KMS-11 (cell line): ENCODE results near the gene CAMTA1.
A peak's percentile ranks its signal among the peaks of the same experiment; 100 is the strongest.

Experiments
- H2AFZ ChIP-seq: fragments of 200-600 bp; sonication (generic); 2 replicates; pipeline ENCODE4 v1.6.1; 2016; ENCODE audit warnings: antibody characterized with exemption, mixed run types, low read depth
- H3K27ac ChIP-seq: fragments of 200-600 bp; sonication (generic); 2 replicates; pipeline ENCODE4 v1.6.1; 2016; ENCODE audit warnings: mild to moderate bottlenecking, mixed run types
- H3K27me3 ChIP-seq: fragments of 200-600 bp; sonication (generic); 2 replicates; pipeline ENCODE4 v1.6.1; 2017; ENCODE audit warnings: mild to moderate bottlenecking, low read depth, mixed run types, moderate library complexity; ENCODE audit not compliant: insufficient read depth
- H3K36me3 ChIP-seq: fragments of 200-600 bp; sonication (generic); 2 replicates; pipeline ENCODE4 v1.6.1; 2017; ENCODE audit warnings: mild to moderate bottlenecking, mixed run types; ENCODE audit not compliant: insufficient read depth
- H3K4me1 ChIP-seq: fragments of 200-600 bp; sonication (generic); 2 replicates; pipeline ENCODE4 v1.6.1; 2016; ENCODE audit warnings: mild to moderate bottlenecking, low read depth, mixed run types; ENCODE audit not compliant: poor library complexity, severe bottlenecking
- H3K4me2 ChIP-seq: fragments of 200-600 bp; sonication (generic); 2 replicates; pipeline ENCODE4 v1.7.0; 2016; ENCODE audit warnings: mild to moderate bottlenecking, mixed run types
- H3K4me3 ChIP-seq: fragments of 200-600 bp; sonication (generic); IDR thresholded peaks from 2 replicates; pipeline ENCODE4 v1.6.1; 2017; ENCODE audit warnings: low read depth, low read length, mixed read lengths; ENCODE audit not compliant: insufficient read depth
- H3K79me2 ChIP-seq: fragments of 200-600 bp; sonication (generic); 2 replicates; pipeline ENCODE4 v1.6.1; 2016; ENCODE audit warnings: low read depth, mixed run types; ENCODE audit not compliant: insufficient read depth
- H3K9ac ChIP-seq: fragments of 200-600 bp; sonication (generic); 2 replicates; pipeline ENCODE4 v1.6.1; 2016; ENCODE audit warnings: mild to moderate bottlenecking, mixed run types
- H4K20me1 ChIP-seq: fragments of 200-600 bp; sonication (generic); 2 replicates; pipeline ENCODE4 v1.6.1; 2016; ENCODE audit warnings: mild to moderate bottlenecking, mixed run types; ENCODE audit not compliant: insufficient read depth
- TF ChIP-seq, protein P1 (sequence below): fragments of 200-600 bp; sonication (generic); conservative IDR thresholded peaks from 2 replicates; pipeline ENCODE4 v1.6.1; 2017; ENCODE audit warnings: low read depth, mild to moderate bottlenecking, antibody characterized with exemption, low read length, moderate library complexity, mixed read lengths

The CAMTA1 gene

DNA sequence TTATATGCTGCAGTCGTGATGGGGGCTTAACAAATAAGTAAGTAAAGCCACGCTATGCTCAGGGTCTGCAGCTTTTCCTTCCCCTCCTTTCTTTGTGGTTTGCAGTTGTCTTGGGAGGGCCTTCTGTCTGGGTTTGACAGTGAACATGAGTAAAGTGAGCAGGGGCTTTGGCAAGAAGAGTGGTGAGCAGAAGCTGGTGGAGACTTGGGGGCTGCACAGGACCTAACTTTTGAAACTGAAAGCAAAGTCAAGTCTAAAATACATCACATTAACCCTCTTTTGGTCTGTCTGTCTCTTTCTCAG lies 617.2 kb downstream of the CAMTA1 start:
- no peaks in the 10 kb centered on the region for H4K20me1 ChIP-seq
- no peak overlapping the region for H3K4me3 ChIP-seq
- H3K27me3 ChIP-seq: no peaks in the 10 kb centered on the region
- no peaks in the 10 kb centered on the region for H3K36me3 ChIP-seq
- H3K9ac ChIP-seq: no peak overlapping the region
- H3K79me2 ChIP-seq: no peaks in the 10 kb centered on the region
- TF ChIP-seq, protein P1, sequence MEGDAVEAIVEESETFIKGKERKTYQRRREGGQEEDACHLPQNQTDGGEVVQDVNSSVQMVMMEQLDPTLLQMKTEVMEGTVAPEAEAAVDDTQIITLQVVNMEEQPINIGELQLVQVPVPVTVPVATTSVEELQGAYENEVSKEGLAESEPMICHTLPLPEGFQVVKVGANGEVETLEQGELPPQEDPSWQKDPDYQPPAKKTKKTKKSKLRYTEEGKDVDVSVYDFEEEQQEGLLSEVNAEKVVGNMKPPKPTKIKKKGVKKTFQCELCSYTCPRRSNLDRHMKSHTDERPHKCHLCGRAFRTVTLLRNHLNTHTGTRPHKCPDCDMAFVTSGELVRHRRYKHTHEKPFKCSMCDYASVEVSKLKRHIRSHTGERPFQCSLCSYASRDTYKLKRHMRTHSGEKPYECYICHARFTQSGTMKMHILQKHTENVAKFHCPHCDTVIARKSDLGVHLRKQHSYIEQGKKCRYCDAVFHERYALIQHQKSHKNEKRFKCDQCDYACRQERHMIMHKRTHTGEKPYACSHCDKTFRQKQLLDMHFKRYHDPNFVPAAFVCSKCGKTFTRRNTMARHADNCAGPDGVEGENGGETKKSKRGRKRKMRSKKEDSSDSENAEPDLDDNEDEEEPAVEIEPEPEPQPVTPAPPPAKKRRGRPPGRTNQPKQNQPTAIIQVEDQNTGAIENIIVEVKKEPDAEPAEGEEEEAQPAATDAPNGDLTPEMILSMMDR: no peak
- H3K4me1 ChIP-seq: peaks cover 34% of the 10 kb centered on the region
- no peak overlapping the region for H3K27ac ChIP-seq
- no peak overlapping the region for H2AFZ ChIP-seq
- H3K4me2 ChIP-seq: no peak overlapping the region

DNA sequence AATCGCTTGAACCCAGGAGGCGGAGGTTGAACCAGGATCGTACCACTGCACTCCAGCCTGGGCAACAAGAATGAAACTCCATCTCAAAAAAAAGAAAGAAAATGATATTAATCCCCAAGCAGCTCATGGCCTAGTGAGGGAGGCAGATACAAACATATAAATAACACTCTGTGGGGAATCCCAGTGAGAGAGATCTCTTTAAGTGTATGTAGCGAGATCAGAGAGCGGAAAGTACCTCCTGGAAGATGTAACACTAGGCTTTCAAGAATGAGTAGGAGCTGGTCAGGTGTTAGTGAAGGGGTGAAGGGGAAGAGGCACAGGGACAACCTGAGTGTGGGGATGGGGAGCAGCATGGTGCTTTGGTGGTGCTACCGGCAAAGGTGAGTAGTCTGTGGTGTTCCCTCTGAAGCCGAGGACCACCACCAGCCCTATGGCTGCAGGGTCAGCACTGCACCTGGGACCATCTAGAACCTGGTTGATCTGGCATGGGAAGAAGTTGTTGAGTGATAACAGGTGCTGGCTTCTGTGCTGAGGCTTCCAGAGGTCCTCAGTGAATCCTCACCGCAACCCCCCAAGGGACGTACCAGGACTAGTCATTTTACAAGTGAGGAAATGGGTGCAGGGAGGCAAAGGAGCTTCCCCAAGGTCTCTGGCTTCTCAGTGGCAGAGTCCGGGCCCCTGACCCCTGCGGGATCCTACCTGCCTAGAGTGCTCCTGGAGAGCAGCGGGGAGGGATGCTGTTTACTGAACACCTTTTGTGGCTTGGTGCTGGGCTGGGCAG lies 618.2 kb downstream of the CAMTA1 start:
- peaks cover 43% of the 10 kb centered on the region for H3K4me1 ChIP-seq
- no peaks in the 10 kb centered on the region for H3K79me2 ChIP-seq
- H3K27me3 ChIP-seq: no peaks in the 10 kb centered on the region
- no peak overlapping the region for H3K4me3 ChIP-seq
- TF ChIP-seq, protein P1: no peak
- H3K27ac ChIP-seq: no peak overlapping the region
- no peaks in the 10 kb centered on the region for H3K36me3 ChIP-seq
- H3K9ac ChIP-seq: no peak overlapping the region
- H3K4me2 ChIP-seq: no peak overlapping the region
- no peak overlapping the region for H2AFZ ChIP-seq
- no peaks in the 10 kb centered on the region for H4K20me1 ChIP-seq

DNA sequence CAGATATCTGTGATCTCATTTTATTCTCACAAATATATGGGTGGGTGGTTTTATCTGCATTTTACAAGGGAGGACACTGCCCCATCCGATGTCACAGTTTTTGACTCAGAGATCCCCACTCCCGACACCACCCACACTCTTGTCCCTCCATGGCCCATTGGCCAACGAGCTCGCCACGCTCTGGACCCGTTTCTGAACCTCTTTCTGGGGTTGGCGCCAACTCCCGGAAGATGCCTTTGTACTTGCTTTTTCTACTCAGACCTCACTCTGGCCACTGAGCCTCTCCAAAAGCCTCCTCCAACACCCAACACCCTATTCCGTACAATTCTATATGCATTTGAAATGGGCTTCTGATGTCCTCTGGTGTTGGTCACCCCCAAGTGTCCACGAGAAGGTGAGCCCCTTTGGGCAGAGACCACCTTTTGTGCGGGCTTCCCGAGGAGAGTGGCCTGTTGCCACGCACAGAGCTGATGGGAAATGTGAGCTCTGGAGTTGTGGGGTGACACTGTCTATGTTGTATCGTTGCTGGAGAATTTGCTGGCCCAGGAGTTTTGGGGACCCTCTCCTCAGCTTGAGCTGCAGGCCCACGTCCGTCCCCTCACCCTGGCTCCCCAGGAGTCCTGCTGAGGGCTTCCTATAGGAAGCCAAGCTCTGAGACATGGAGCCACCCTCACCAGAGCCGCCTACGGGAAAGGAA lies 618.9 kb downstream of the CAMTA1 start:
- TF ChIP-seq, protein P1: no peak
- no peak overlapping the region for H2AFZ ChIP-seq
- H3K79me2 ChIP-seq: no peaks in the 10 kb centered on the region
- no peaks in the 10 kb centered on the region for H3K27me3 ChIP-seq
- no peak overlapping the region for H3K4me2 ChIP-seq
- H3K36me3 ChIP-seq: no peaks in the 10 kb centered on the region
- H3K9ac ChIP-seq: no peak overlapping the region
- H3K4me1 ChIP-seq: peaks cover 51% of the 10 kb centered on the region
- no peak overlapping the region for H3K27ac ChIP-seq
- H3K4me3 ChIP-seq: no peak overlapping the region
- no peaks in the 10 kb centered on the region for H4K20me1 ChIP-seq

DNA sequence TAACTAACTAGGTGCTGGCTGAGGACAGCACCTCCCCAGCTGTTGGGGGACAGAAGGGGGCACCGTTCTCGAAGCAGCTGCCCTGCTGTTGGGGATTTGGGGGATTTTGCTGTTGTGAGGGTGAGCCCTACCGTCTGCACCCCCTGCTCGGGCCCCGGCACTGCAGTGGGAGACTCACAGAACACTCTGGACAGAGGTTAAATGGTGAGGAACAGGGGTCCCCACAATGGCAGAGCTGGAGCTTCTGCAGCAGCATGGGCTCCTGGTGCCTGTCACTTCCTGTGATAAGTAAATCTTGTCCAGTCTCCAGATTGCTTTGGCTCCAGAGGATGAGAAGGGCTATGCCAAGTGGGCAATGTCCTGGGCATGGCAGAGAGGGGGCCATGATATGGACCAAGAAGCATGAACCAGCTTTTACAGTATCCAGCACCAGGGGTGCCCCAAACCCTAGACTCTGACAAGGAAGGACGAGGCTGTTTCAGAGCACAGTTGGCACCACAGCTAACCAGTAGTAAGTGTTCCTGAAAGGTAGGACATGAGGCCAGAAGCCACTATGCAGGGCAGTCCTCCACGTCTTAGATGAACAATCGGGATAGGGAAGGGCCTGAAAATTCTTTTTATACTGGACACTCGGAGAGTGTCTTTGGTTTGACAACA lies 620.7 kb downstream of the CAMTA1 start:
- Histone ChIP-seq H2AFZ (0 out of 2 replicates have a peak overlapping the region, but pooled peaks have one; percentile 7), H4K20me1 (no peaks in the 10 kb centered on the region), H3K27me3 (no peaks in the 10 kb centered on the region), H3K27ac (peak overlapping the region; percentile 91), H3K79me2 (no peaks in the 10 kb centered on the region), H3K4me3 (no peak overlapping the region), H3K4me1 (peaks cover 68% of the 10 kb centered on the region), H3K36me3 (no peaks in the 10 kb centered on the region), H3K9ac (peak overlapping the region; percentile 22; the same call in 1 of the 2 replicates), H3K4me2 (peak overlapping the region; percentile 43; the same call in 1 of the 2 replicates)
- TF ChIP-seq, protein P1: no peak
